COLO829 (cell line): ENCODE data around the gene CYP27A1.
A peak's percentile ranks its signal among the peaks of the same experiment; 100 is the strongest.
"Not testable (repeated sequence)": the region's sequence is repeated elsewhere in the genome, so short reads cannot be mapped to it uniquely, and the experiment has no call there.

Experiments used
- DNase-seq: peaks from one replicate; pipeline ENCODE4 v3.0.0; 2012; ENCODE audit warnings: low spot score

CYP27A1 gene

DNA sequence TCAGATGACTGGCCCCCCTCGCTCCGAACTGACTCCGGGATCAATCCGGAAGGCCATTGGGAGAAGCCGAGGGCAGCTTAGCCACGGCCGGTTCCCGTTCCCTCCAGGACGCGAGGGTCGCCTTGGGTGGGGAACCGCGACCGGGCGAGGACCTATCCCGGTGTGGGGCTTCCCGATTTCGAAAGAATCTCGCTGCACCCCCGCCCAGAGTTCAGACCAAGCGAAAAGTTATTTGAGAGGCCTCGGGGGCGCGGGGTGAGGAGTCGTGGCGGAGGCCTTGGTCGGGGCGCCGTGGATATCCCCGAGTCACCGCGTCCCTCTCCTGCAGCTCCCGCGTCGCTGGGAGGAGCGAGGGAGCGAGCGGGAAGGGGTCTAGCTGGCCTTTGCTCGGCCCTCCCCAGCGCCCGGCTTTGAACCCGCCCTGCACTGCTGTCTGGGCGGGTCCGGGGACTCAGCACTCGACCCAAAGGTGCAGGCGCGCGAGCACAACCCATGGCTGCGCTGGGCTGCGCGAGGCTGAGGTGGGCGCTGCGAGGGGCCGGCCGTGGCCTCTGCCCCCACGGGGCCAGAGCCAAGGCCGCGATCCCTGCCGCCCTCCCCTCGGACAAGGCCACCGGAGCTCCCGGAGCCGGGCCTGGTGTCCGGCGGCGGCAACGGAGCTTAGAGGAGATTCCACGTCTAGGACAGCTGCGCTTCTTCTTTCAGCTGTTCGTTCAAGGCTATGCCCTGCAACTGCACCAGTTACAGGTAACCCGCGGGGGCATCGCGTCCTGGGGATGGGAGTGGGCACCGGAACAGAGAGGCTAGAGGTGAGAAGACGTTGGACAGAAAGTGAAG, at the start of gene CYP27A1:
CYP27A1 (plus strand) TSS at position 457 of the 837 bp plus-strand sequence; CDS start at position 493, 36 bp downstream.
- DNase-seq = peak; percentile 58

DNA sequence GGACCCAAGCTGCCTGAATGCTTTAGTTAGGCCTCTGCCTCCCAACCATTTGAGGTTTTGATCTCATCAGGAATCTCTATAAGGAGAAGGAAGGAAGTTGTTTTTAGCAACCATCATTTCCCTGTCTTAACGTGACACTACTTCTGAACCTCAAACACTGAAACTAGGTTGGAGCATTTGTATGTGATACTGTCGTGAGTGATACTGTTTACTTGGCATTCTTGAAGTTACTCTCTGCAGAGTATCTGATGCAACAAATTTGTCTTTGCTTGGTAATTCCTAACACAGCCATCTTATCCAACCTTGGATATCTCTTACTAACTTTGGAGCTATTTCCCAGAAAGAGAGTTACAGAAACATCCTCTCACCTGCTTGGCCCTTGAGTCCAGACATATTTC, 49.2 kb upstream of the CYP27A1 start:
- DNase-seq = no peak

DNA sequence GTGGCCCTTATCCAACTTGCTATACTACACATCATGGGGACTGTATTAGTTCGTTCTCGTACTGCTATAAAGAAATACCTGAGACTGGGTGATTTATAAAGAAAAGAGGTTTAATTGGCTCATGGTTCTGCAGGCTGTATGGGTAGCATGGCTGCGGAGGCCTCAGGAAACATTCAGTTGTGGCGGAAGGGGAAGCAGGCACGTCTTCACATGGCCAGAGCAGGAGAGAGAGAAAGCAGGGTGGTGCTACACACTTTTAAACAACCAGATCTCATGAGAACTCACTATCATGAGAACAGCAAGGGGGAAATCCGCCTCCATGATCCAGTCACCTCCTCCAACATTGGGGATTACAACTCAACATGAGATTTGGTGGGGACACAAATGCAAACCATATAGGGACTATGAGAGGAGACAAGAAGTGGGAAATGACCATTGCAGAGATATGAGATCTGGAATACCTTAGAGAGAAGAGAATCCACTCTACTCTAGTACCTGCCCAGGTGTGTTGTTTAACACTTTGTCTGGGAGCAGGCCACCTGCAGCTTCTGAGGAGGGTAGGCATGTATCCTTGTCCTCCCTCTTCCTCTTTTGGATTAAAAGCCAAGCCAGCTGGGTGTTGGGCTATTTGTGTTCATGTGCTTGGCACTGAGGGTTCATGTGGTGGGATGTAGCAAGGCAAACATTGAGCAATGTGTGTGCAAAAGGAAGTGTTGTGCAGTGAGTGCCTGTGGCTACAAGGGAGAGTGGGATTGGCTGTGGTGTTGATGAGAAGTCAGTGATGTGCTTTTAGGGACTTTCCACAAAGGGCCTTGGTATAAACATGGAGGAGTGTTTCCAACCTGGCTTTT, 48.6 kb upstream of the CYP27A1 start:
- DNase-seq = no peak

DNA sequence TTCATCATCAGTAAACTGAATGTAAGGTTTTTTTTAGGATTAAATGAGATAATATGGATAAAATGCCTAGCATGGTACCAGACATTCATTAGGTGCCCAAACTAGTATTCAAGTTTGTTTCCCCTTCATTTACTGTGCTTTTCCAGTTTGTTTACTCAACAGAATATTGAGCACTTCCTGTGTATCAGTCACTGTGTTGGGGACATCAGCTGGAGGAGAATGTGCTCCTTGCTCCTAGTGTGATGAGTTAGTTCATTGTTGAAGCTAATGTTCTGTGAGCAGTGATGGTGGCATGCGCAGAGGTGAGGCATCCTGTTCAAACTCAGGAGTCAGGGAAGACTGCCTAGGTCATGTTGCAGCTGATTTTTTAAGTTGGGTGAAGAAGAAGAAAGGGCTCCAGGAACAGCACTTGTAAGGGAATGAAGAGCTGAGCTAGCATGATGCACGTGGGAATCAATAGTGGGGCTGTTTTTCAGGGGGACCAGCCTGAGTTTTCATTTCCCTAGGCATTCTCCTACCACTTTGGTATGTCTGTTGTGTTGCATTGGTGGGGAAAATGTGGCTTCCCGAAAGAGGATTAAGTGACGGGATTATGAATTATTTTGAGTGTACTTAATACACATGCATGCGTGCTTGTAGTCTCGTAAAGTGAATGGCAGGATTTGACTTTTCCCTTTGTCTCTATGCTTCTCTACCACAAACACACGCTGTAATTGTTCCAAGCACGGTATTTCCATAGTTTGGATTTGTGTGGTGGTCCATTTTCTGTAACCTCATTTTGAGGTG, 47.6 kb upstream of the CYP27A1 start:
- no peak for DNase-seq

DNA sequence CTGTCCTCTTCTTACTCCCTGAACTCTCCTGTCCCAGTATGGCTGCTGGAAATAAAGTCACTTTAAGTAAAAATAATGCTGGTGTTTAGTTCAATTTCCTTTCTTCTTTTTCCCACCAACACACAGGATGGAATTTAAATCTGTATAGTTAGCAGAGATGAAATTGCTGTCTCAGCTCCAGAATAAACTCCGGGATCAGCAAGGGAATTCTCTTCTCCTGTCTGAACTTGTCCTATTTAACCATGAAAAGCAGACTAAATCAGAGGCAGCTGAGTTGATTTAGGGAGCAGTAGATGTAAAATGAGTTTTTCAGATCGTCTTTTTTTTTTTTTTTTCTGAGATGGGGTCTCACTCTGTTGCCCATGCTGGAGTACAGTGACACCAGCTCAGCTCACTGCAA, 45.4 kb upstream of the CYP27A1 start:
- DNase-seq = no peak

DNA sequence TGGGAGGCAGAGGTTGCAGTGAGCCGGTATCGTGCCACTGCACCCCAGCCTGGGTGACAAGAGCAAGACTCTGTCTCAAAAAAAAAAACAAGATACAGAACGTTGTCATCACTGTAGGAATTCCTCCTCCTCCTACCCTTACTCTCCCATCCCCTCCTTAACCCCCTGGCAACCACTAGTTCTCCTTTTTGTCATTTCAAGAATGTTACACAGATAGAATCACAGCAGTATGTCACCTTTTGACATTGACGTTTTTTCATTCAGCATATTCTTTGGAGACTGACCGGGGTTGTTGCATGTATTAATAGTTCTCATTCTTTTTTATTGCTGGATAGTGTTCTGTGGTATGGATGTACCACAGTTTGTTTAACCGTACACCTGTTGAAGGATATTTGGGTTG, 38.9 kb upstream of the CYP27A1 start:
- DNase-seq = no peak

DNA sequence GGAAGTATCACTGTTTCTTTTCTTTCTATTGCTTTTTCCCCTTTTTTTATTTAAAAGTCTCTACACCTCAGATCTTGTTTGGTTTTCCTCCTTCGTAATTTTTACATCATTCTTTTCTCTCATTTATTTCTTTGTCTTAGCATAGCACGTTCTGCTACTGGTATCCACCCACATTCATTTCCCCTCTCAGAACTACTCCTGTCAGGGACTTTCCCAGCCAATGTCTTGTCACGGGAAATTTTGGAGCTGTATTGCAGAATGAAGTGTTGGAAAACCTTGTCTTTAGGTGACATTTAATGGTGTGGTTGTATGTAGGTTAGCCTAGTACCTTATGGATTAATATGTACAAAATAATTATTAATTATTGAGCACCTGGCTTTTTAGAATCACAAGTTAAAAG, 37.3 kb upstream of the CYP27A1 start:
- DNase-seq = peak; percentile 32

DNA sequence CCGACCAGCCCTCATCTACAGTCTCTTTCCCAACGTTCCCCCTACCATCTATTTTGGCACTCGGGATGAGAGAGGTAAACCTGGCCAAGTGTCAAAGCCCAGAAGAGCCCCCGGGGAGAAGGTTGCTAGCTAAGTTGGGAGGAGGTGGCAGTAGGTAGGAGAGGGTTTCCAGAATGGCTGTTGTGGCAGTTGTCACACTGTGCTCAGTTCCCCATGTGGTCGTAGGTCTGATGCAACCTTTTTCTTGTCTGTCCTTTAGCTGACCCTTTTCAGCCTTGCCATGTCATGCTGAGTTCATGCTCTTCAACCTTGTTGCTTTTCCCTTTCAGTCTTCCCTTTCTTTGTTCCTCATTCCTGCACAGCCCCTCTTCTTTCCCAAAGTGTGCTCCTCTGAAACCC, 36.8 kb upstream of the CYP27A1 start:
- DNase-seq = peak; percentile 58

DNA sequence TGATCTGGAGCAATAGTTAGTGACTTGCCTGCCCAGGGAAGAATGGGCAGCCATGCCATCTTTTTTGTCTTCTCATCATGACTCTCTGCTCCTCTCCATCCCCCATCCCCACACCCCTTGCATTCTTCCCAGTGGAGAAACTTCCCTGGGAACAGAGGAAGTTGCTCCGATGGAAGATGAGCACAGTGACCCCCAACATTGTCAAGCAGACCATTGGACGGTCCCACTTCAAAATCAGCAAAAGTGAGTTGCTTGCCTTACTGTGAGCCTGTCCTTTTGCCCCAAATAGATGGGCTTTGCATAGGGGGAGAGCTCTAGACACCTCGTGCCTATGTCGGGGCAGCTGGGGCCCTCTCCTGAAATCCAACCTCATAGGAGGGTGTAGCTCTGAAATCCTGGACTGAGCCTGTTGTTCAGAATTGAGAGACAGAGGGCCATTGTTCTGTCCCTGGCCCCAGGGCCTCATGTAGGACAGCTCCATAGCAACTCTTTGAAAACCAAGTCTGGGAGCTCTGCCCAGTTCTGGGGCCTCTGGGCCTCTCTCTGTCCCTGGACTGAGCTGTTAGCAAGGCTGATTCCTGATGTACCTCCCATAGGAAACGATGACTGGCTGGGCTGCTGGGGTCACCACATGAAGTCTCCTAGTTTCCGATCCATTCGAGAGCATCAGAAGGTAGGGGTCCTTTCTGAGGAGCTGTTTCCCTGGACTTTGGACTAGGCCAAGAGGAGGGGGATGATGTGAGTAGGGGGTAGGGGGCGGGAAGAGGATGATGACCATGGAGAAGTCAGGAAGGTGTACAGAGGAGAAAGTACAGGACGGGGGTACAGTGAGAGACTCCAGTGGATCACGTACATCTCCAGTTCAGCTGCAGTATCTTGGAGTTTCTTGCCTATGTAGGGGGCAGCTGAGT, 36.1 kb upstream of the CYP27A1 start:
- DNase-seq = peak; percentile 100

DNA sequence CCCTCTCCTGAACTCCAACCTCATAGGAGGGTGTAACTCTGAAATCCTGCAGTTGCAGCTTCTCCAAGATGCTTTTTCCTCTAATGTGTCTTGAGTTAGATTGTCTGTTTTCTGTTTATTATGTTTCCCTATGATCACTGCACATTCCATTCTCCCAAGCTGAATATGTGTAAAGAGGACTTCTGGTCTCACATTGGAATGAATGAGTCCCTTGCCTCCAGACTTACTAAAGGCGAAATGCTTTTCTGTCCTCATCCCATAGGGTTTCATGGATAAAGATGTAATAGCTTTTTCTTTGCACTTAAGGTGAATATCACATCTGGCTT, 35.5 kb upstream of the CYP27A1 start:
- peak; percentile 28 for DNase-seq

DNA sequence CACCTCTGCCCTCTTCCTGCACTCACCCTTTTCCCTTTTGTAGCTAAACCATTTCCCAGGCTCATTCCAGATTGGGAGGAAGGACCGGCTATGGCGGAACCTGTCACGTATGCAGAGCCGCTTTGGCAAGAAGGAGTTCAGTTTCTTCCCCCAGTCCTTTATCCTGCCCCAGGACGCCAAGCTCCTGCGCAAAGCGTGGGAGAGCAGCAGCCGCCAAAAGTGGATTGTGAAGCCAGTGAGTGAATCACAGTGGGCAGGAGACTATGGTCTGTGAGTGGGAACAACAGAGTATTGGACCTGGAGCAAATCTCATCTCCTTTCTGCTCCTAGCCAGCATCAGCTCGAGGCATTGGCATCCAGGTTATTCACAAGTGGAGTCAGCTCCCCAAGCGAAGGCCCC, 35.0 kb upstream of the CYP27A1 start:
- no peak for DNase-seq

DNA sequence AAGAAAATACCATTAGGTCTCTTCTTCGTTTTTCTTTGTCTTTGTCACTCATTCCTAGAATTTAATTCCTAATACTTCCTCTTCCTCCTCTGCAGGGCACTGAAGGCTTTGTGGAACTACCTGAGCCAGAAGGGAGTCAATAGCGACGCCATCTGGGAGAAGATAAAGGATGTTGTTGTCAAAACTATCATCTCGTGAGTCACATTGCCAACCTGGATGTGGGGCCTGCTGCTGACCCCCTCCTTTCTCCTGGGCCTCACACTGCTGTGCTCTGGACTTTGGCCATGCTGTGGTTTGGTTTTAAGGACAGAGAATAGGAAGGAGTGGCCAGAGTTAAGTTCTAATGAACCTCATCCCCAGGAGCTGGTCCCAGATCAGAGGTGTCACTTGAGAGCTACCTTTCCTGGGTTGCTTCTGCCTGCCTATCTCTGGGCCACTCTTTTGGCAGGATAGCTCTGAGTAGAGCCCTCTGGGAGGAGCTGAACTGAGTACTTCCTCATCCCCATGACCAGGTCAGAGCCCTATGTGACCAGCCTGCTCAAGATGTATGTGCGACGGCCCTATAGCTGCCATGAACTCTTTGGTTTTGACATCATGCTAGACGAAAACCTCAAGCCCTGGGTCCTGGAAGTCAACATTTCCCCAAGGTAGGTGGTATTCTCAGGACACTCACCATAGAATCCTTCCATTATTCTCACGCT, 33.1 kb upstream of the CYP27A1 start:
- no peak for DNase-seq

DNA sequence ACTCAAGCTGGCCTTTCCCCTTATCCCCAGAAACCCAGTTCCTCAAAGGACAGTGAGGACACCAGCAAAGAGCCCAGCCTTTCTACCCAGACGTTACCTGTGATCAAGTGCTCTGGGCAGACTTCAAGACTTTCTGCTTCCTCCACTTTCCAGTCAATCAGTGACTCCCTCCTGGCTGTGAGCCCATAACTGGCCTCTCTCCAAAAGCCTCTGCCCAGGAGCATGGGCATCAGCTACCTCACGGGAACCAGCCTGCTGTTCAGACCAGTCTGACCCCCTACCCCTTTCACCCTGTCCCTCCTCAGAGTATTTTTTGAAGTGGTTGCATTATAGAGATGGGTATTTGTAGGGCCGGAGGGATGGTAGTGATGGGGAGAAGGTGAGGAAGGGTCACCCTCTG, 27.7 kb upstream of the CYP27A1 start:
- no peak for DNase-seq

DNA sequence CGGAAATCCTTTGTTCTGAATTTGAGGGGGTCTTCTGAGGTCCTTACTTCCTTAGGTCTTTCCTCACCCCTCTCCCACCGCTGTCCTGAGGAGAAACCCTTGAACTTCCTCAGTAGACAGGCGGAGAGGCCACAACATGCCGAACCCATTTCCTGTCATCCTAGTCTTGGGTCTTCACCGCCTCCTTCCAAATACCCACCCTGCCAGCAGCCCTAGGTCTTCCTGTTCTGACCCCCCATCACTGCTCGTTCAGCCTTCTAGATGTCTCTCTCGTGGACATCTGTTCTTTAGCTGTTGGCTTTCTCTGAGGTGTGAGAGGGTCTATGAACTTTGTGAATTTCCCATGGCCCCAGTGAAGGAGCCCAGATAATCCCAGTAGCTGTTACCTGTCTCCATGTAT, 27.2 kb upstream of the CYP27A1 start:
- no peak for DNase-seq

DNA sequence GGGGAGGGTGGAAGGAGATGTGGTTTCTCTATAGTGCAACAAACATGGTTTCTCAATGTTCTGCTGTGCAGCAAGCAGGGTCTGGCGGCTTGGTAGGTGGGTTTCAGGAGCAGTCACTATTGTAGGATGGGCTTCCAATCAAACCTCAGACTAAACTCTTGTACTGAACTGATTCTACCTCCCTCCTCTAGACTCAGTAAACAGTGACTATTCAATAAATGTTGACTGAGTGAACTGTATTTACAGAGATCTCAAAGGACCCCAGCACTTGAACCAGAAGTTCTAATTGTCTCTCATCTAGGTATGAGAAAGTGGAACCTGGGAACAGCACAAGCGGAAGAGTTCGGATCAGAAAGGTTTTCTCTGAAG, 26.8 kb upstream of the CYP27A1 start:
- DNase-seq = no peak

DNA sequence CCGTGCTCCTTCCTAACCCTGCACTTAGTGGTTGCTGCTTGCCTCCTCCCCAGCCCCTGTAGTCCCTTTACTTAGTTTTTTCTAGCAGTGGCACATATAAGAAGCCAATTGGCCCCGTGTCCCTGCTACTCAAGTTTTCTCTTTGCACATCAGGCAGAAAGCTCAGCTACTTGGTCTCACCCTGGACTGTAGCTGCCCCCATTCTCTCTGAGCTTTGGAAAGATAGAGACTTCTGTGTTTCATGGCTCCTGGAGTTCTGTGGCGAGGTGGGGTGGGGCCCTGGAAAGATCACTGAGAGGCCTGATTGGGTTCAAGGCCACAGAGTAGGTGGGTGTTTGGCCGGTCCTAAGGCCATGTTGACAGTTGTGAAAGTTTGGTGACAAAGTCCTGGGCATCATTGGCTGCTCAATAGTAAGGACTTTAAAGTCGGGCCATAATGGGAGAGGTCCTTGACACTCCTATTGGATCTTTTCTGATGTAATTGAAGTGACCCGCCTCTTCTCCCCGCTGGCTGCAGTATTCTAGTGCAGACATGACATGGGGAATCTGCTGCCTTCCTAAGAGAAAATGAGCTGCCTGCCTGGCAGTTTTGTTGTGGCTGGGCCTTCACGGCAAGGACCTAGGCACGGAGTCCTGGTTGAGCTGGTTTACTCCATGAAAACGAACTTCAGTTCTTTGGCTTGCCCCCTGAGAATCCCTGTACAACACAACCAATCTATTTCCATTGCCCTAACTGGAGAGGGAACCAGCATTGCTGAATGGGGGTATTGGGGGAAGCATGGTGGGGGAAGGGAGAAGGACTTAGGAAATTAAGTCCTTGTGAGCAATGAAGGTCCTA, 26.2 kb upstream of the CYP27A1 start:
- DNase-seq = no peak

DNA sequence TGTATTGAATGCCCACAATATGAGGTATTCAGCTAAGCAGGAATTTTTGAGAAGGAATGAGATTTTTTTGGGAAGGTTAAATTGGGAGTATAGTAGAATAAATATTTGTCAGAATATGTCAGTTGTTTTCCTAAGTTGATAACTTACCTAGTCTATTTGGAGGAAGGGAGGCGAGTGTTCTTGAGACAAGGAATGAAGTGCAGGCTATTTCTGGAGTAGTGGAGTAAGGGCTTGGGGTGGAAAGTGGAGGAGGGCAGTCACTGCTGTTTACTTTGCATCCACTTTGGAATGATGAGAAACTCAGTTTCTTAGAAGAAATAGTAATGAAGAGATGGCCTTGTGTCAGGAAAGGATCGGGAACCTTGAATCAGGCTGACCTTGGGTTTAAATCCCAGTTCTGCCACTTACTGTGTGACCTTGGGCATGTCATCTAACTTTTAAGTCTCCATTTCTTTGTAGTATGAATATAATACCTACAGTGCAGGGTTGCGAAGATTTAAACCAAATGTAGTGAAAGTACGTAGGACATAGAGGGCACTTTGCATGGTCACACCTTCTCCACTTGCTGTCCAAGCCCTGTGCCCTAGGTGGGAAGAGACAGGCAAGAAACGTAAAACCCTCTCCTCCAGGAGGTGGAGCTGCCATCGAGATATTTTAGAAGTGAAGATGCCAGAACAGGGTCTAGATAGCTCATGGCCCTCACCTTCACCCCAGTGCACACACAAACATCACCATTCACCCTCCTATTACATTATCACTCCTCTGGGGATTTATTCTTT, 25.2 kb upstream of the CYP27A1 start:
- DNase-seq = no peak

DNA sequence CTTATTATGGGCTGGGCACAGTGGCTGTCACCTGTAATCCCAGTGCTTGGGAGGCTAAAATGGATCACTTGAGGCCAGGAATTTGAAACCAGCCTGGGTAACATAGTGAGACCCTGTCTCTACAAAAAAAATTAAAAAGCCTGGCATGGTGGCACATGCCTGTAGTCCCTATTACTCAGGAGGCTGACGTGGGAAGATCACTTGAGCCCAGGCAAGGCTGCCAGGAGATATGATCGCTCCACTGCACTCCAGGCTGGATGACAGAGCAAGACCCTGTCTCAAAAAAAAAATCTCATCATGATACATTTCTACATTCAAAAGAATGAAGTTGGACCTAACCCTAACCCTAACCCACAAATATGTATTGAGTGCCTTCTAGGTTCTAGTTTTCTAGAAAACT, 20.2 kb upstream of the CYP27A1 start:
- no peak for DNase-seq

DNA sequence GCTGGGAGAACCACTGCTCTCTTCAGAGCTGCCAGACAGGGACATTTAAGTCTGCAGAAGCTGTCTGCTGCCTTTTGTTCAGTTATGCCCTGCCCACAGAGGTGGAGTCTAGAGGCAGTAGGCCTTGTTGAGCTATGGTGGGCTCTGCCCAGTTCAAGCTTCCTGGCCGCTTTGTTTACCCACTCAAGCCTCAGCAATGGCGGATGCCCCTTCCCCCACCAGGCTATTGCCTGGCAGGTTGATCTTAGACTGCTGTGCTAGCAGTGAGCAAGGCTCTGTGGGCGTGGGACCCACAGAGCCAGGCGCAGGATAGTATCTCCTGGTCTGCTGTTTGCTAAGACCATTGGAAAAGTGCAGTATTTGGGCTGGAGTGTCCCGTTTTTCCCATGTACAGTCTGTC, 9.2 kb upstream of the CYP27A1 start:
- DNase-seq = not testable (repeated sequence)
